ENCODE results near the gene RRP12. TPM values are rescaled to one million over a fixed set of nuclear protein-coding genes. Genes with fewer than 3 reads are reported as not detected.

Gene RRP12
- total and polyA plus RNA-seq, 2 of the 4 experiments (the other 2 are of a cell fraction): 21.5 to 23.3 TPM

DNA sequence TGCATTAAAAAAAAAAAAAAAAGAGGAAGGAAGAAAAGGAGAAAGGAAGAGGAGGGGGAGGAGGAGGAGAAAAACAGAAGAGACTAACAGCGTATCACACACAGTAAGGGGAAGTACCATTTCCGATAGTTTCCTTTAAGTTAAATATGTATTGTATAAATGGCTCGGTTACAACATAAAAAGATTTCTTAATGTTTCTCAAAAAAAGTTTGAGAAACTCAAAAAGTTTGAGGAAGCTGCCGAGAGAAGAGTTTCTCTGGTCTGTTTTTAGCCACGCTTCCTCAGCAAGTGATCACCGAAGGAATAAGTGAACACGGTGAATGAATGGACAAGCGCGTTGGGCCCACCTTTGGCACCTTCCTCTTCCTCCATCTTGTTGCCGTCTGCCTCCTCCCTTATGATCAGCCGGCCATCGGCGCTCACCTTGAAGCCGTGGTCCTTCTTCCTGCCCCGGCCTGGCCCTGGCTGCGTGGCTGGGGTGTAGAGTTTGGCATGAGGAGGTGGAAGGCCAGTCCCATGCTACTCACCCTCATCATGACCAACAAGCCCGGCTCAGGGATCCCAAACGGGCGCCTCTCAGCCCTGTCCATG lies 35.3 kb downstream of the RRP12 start:
- intact Hi-C loops (cut with micrococcal nuclease) (no loop called here), in situ Hi-C loops (cut with MboI; ENCODE audit: low sequenced_read_pairs) (no loop called here), dilution Hi-C loops (cut with HindIII; ENCODE audit: low sequenced_read_pairs, unreplicated experiment) (no loop called here)
- no peak overlapping the region for H3K4ac ChIP-seq (ENCODE audit: low read depth, low read length)
- no peak overlapping the region for H2AFZ ChIP-seq (replicated peaks; ENCODE audit: low read length, poor library complexity)
- H3K36me3 ChIP-seq (ENCODE audit: control insufficient read depth, insufficient read depth, low read length): peaks cover 43% of the 10 kb centered on the region
- no peaks in the 10 kb centered on the region for H3K4me1 ChIP-seq (ENCODE audit: control insufficient read depth, insufficient read depth, low read length)
- TF ChIP-seq CEBPB (IDR thresholded peaks at IDR 0.05; ENCODE audit: low read depth, low read length): no peak
- TF ChIP-seq, protein P1, sequence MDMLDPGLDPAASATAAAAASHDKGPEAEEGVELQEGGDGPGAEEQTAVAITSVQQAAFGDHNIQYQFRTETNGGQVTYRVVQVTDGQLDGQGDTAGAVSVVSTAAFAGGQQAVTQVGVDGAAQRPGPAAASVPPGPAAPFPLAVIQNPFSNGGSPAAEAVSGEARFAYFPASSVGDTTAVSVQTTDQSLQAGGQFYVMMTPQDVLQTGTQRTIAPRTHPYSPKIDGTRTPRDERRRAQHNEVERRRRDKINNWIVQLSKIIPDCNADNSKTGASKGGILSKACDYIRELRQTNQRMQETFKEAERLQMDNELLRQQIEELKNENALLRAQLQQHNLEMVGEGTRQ (IDR thresholded peaks at IDR 0.05; ENCODE audit: low read depth, low read length): no peak
- TF ChIP-seq, protein P2, sequence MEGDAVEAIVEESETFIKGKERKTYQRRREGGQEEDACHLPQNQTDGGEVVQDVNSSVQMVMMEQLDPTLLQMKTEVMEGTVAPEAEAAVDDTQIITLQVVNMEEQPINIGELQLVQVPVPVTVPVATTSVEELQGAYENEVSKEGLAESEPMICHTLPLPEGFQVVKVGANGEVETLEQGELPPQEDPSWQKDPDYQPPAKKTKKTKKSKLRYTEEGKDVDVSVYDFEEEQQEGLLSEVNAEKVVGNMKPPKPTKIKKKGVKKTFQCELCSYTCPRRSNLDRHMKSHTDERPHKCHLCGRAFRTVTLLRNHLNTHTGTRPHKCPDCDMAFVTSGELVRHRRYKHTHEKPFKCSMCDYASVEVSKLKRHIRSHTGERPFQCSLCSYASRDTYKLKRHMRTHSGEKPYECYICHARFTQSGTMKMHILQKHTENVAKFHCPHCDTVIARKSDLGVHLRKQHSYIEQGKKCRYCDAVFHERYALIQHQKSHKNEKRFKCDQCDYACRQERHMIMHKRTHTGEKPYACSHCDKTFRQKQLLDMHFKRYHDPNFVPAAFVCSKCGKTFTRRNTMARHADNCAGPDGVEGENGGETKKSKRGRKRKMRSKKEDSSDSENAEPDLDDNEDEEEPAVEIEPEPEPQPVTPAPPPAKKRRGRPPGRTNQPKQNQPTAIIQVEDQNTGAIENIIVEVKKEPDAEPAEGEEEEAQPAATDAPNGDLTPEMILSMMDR (conservative IDR thresholded peaks at IDR 0.05; ENCODE audit: low read depth, low read length): no peak
- no peak for TF ChIP-seq MXI1 (IDR thresholded peaks at IDR 0.05; ENCODE audit: borderline replicate concordance, low read depth, low read length)
- no peak for TF ChIP-seq RFX5 (IDR thresholded peaks at IDR 0.05; ENCODE audit: low read depth, low read length)
- TF ChIP-seq SMC3 (IDR thresholded peaks at IDR 0.05; ENCODE audit: low read depth, low read length): no peak
- TF ChIP-seq MAZ (IDR thresholded peaks at IDR 0.05; ENCODE audit: borderline replicate concordance, low read depth, low read length): no peak
- TF ChIP-seq NFE2L2 (IDR thresholded peaks at IDR 0.05; ENCODE audit: low read depth, low read length): no peak
- no peak for TF ChIP-seq POLR2A (IDR thresholded peaks at IDR 0.05; ENCODE audit: low read depth, low read length)
- no peak for TF ChIP-seq FOS (IDR thresholded peaks at IDR 0.05; ENCODE audit: low read depth, low read length)
- no peak overlapping the region for H4K8ac ChIP-seq (ENCODE audit: low read depth in 2 of 2, low read length in 2 of 2)
- H3K14ac ChIP-seq (replicated peaks; ENCODE audit: low read depth, low read length): no peak overlapping the region
- no peak overlapping the region for H3K56ac ChIP-seq (ENCODE audit: extremely low read depth, insufficient read depth, low read length)
- CTCF ChIA-PET: no interaction called here
- no peak overlapping the region for H2AK5ac ChIP-seq (ENCODE audit: low read depth, low read length)
- H4K20me1 ChIP-seq (ENCODE audit: insufficient read depth, low read length): no peaks in the 10 kb centered on the region; the same call in 1 of the 2 replicates
- H4K91ac ChIP-seq (ENCODE audit: insufficient read depth, low read depth, low read length): no peak overlapping the region
- no peak for ATAC-seq (ENCODE audit: low read depth)
- H3K9me3 ChIP-seq (ENCODE audit: control insufficient read depth, insufficient read depth, low read length): no peaks in the 10 kb centered on the region
- no TSS peak for BruUV-seq (replicated peaks)
- no peak overlapping the region for H4K5ac ChIP-seq (ENCODE audit: low read depth, low read length)
- DNase-seq: no peak
- no peak overlapping the region for H3K4me2 ChIP-seq (ENCODE audit: low read depth, low read length)
- H2BK20ac ChIP-seq (ENCODE audit: low read depth, low read length): no peak overlapping the region
- H2BK5ac ChIP-seq (ENCODE audit: low read depth, low read length, poor library complexity, severe bottlenecking): no peak overlapping the region
- no peaks in the 10 kb centered on the region for H3K9me1 ChIP-seq (ENCODE audit: insufficient read depth, low read length)
- POLR2A ChIA-PET (ENCODE audit: unreplicated experiment): no interaction called here
- H2BK120ac ChIP-seq (ENCODE audit: low read depth, low read length): no peak overlapping the region
- H3K9ac ChIP-seq (ENCODE audit: low read depth, low read length): no peak overlapping the region
- H3K27ac ChIP-seq (ENCODE audit: insufficient read depth, low read length): no peak overlapping the region
- no peak overlapping the region for H2BK15ac ChIP-seq (ENCODE audit: low read depth, low read length)
- no peaks in the 10 kb centered on the region for H3K79me1 ChIP-seq (ENCODE audit: low read depth in 1 of 2, low read length in 2 of 2)
- no peak overlapping the region for H3K23ac ChIP-seq (ENCODE audit: low read depth, low read length)
- H3K18ac ChIP-seq (ENCODE audit: low read depth, low read length): no peak overlapping the region
- no peaks in the 10 kb centered on the region for H3K27me3 ChIP-seq (ENCODE audit: control insufficient read depth, insufficient read depth, low read length)
- WGBS, 2 experiments (ENCODE audit: extremely low coverage in 2 of 2, insufficient read length in 1 of 2): 95% methylated on average over 4 of the region's 19 CpGs; no CpG with 5 or more reads in 1 of the 2 experiments
- no peak overlapping the region for H3K4me3 ChIP-seq (ENCODE audit: insufficient read depth, low read depth, low read length)
- H2AK9ac ChIP-seq (replicated peaks; ENCODE audit: low read depth, low read length, poor library complexity): no peak overlapping the region

Data from IMR-90 (cell line).